HepG2 (cell line): ENCODE results near the gene SPTSSA. TPM values are rescaled to one million over a fixed set of nuclear protein-coding genes. Genes with fewer than 3 reads are reported as not detected.

Source experiments
- ARHGAP35 ChIP-seq: sonication (generic); formaldehyde crosslinking; IDR thresholded peaks from 2 replicates; pipeline ENCODE4 v1.9.0; 2022; ENCODE audit warnings: mild to moderate bottlenecking, inconsistent platforms, moderate library complexity, missing genetic modification reagents, borderline replicate concordance
- FOXP1 ChIP-seq, 2 experiments: fragments of 450-650 bp in 1 of 2; IDR thresholded peaks; 2 replicates each; pipeline ENCODE4 v1.6.1; 2017 to 2018; ENCODE audit warnings: antibody characterized with exemption in 1 of 2
- SAP130 ChIP-seq: IDR thresholded peaks from 2 replicates; pipeline ENCODE4 v1.6.1; 2016; ENCODE audit warnings: low read depth
- SNAPC4 ChIP-seq: sonication (generic); formaldehyde crosslinking; IDR thresholded peaks from 2 replicates; pipeline ENCODE4 v1.4.0; 2020; ENCODE audit warnings: mild to moderate bottlenecking, missing genetic modification reagents
- SPEN ChIP-seq: sonication (generic); formaldehyde crosslinking; IDR thresholded peaks from 2 replicates; pipeline ENCODE4 v1.5.1; 2020; ENCODE audit warnings: low read depth, mild to moderate bottlenecking, missing genetic modification reagents
- THAP9 ChIP-seq: sonication (generic); formaldehyde crosslinking; IDR thresholded peaks from 2 replicates; pipeline ENCODE4; 2020; ENCODE audit warnings: missing genetic modification reagents, mild to moderate bottlenecking, borderline replicate concordance
- ZBTB10 ChIP-seq: sonication (generic); formaldehyde crosslinking; IDR thresholded peaks from 2 replicates; pipeline ENCODE4 v1.4.0; 2020; ENCODE audit warnings: missing genetic modification reagents, borderline replicate concordance
- ZNF574 ChIP-seq: sonication (generic); formaldehyde crosslinking; IDR thresholded peaks from 2 replicates; pipeline ENCODE4 v1.4.0; 2020; ENCODE audit warnings: missing genetic modification reagents
- ZNF691 ChIP-seq: sonication (generic); formaldehyde crosslinking; IDR thresholded peaks from 2 replicates; pipeline ENCODE4 v1.4.0; 2020; ENCODE audit warnings: missing genetic modification reagents, low read depth, mild to moderate bottlenecking, borderline replicate concordance
- ZNF775 ChIP-seq: sonication (generic); formaldehyde crosslinking; IDR thresholded peaks from 2 replicates; pipeline ENCODE4 v1.4.0; 2020; ENCODE audit warnings: missing genetic modification reagents, mild to moderate bottlenecking, moderate library complexity, borderline replicate concordance
- polyA plus RNA-seq, 8 experiments: library from polyadenylated mRNA; depleted of rRNA in 3 of 8; stranded (reverse) in 7 of 8; unstranded in 1 of 8; fragments of >200 nt; fragmentation: Illumina TruSeq in 4 of 8; extraction: Trizol in 4 of 8; gene quantifications; 2 replicates each; pipeline versions ENCODE4 v1.2.1 to v1.2.3, GENCODE V29; 2011 to 2016; ENCODE audit warnings: low read depth in 4 of 8, missing spikeins in 1 of 8, mixed read lengths in 1 of 8; ENCODE audit not compliant: insufficient read depth in 1 of 8
- total RNA-seq, 5 experiments: library from RNA; depleted of rRNA; stranded (reverse); fragments of >200 nt; fragmentation: Illumina TruSeq; extraction: Trizol; gene quantifications; 2 replicates each; pipeline ENCODE4 v1.2.3, GENCODE V29; 2016; ENCODE audit warnings: low read depth in 1 of 5

Gene SPTSSA
- total and polyA plus RNA-seq, 2 of the 13 experiments (the other 11 are each of a cell fraction or from before 2014, with no cell fraction given): 19.1 to 86.1 TPM

GRCh38 chr14:34496679-34497513 lies 34.9 kb upstream of the SPTSSA start (continued):
- TF ChIP-seq ZNF775 (CRISPR knock-in tag) (peak; percentile 74; the same call in 1 of the 2 replicates), ZNF574 (peak; percentile 35; the same call in 1 of the 2 replicates), SAP130 (peak; percentile 65; the same call in 1 of the 2 replicates), SNAPC4 (peak; percentile 25), ZNF691 (0 out of 2 replicates have a peak, but pooled peaks have one; percentile 71), SPEN (CRISPR knock-in tag) (peak; percentile 60), FOXP1 (IDR thresholded peaks at IDR 0.05) (no peak), FOXP1 (CRISPR knock-in tag; IDR thresholded peaks at IDR 0.05) (0 out of 2 replicates have a peak, but pooled peaks have one; percentile 53), ZBTB10 (CRISPR knock-in tag) (no peak; the same call in 1 of the 2 replicates), ARHGAP35 (CRISPR knock-in tag) (peak; percentile 85; the same call in 1 of the 2 replicates), THAP9 (0 out of 2 replicates have a peak, but pooled peaks have one; percentile 48)
